Memory B cell (primary cell): ENCODE measurements around the gene ZSCAN12.

Source experiments
- ATAC-seq: fragments of 150-1000 bp; cut with Tn5 transposase; 2 replicates; pipeline ENCODE4 v1.10.0; 2021; ENCODE audit warnings: low read depth, mild to moderate bottlenecking, moderate library complexity
- DNase-seq, 2 donors: peaks; one replicate each; pipeline ENCODE4 v3.0.0; 2022; ENCODE audit warnings: low spot score in 2 of 2
- H3K27ac Mint-ChIP-seq: one replicate; pipeline ENCODE4 v1.8.0; 2022; ENCODE audit warnings: mild to moderate bottlenecking, moderate library complexity, mixed read lengths
- H3K27me3 Mint-ChIP-seq: one replicate; pipeline ENCODE4 v1.8.0; 2022; ENCODE audit warnings: mixed read lengths
- H3K36me3 Mint-ChIP-seq: one replicate; pipeline ENCODE4 v1.8.0; 2022; ENCODE audit warnings: mild to moderate bottlenecking, mixed read lengths
- H3K4me1 Mint-ChIP-seq: one replicate; pipeline ENCODE4 v1.8.0; 2022; ENCODE audit warnings: mixed read lengths
- H3K4me3 Mint-ChIP-seq: one replicate; pipeline ENCODE4 v1.8.0; 2022; ENCODE audit warnings: mild to moderate bottlenecking, moderate library complexity, mixed read lengths
- H3K9me3 Mint-ChIP-seq: one replicate; pipeline ENCODE4 v1.8.0; 2022; ENCODE audit warnings: mixed read lengths

ZSCAN12 gene

DNA sequence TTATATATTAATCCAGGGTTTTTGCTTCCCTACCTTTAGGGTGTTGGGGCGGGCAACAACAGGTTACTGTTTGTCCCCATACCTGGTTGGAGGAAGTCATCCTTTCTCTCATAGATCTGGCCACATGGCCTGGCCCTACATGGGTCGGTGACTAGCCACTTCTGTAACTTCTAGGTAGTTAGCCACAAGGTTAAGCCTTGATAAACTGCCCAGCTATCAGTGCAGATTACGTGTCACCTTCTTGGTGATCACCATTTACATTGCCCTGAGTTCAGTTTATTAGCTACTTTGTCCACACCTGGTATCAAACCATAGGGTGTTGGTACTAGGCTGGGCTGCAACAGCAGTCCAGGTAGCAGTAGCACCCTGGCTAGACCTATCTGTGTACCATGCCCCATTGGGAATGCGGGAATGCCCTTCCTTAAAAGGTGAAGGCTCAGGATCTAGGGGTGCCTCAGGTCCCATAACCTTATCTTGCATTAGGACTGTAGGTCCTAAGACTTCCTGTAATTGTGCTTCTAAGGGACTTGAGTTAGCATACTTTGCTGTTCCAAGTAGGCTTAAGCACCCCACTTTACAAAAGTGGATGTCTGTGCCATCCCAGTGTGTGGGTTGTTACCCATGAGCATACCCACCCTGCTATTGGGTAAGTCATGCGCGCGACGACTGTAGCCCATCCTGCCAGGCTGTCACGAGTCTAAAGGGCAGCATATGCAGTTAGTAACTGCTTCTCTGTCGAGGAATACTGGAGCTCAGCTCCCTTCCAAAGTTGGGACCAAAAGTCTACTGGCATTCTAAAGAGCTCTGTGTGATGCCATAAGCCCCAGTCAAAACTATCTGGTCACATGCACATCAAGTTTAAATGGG is 44.6 kb downstream of the ZSCAN12 start:
- H3K36me3 Mint-ChIP-seq, result peaks cover 9% of the 10 kb centered on the region
- H3K27me3 Mint-ChIP-seq, result no peaks in the 10 kb centered on the region
- no peak overlapping the region for H3K27ac Mint-ChIP-seq
- no peaks in the 10 kb centered on the region for H3K9me3 Mint-ChIP-seq
- DNase-seq (no peak), ATAC-seq (no peak)
- H3K4me1 Mint-ChIP-seq, result peaks cover 16% of the 10 kb centered on the region
- H3K4me3 Mint-ChIP-seq, result peak overlapping the region; percentile 93

DNA sequence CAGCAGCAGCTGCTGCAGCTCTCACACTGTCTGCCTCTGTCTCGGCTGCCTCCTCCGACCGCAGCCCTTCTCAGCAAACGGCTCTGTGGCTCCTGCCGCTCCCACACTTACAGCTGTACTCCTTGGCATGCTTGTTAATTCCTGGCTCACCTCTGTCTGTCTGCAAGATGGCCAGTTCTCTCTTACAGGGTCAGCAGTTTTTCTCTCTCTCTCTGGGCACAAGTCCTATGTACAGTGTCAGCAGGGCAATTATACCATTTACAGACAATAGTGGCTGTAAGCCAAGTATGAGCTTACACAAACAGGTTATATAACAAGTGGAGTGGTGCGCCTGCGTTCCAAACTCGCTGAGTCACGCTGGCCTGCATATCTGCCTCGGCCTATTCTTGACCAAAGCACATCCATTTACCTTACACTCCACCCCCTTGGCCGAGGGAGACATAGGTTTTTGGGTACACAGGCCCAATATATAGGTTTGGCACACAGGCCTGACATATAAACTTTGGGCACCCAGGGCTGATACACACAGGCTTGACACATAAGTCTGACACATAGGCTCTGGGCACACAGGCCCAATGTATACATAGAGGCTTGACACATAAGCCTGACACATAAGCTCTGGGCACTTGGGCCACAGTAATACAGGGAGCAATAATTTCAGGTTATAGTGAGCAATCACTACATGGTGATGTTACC is 45.4 kb downstream of the ZSCAN12 start:
- ATAC-seq (no peak), DNase-seq (no peak)
- Mint-ChIP-seq H3K4me3 (no peak overlapping the region), H3K36me3 (peaks cover 7% of the 10 kb centered on the region), H3K9me3 (no peaks in the 10 kb centered on the region), H3K27ac (no peak overlapping the region), H3K4me1 (peaks cover 20% of the 10 kb centered on the region), H3K27me3 (no peaks in the 10 kb centered on the region)

DNA sequence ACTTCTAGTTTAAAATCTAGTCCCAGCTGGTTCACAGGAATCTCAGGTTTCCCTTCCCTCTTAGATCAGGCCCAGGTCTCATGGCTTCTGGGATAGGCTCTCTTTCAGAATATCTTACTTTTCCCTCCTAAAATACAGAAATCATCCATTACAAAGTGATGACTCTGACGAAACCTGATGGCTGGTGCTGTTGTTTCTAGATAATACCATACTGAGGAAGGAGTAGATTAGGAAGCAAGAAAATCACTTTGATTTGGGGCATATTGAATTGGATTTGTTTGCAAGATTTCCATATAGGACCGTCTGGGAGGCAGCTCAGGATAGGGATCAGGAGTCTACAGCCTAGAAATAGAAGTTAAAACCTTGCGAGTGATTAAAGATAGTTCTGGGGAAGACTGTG is 46.2 kb downstream of the ZSCAN12 start:
- H3K27ac Mint-ChIP-seq, result no peak overlapping the region
- ATAC-seq, result no peak
- no peak overlapping the region for H3K4me3 Mint-ChIP-seq
- DNase-seq, result no peak
- H3K9me3 Mint-ChIP-seq, result no peaks in the 10 kb centered on the region
- peaks cover 20% of the 10 kb centered on the region for H3K4me1 Mint-ChIP-seq
- H3K36me3 Mint-ChIP-seq, result peaks cover 7% of the 10 kb centered on the region
- H3K27me3 Mint-ChIP-seq, result no peaks in the 10 kb centered on the region

DNA sequence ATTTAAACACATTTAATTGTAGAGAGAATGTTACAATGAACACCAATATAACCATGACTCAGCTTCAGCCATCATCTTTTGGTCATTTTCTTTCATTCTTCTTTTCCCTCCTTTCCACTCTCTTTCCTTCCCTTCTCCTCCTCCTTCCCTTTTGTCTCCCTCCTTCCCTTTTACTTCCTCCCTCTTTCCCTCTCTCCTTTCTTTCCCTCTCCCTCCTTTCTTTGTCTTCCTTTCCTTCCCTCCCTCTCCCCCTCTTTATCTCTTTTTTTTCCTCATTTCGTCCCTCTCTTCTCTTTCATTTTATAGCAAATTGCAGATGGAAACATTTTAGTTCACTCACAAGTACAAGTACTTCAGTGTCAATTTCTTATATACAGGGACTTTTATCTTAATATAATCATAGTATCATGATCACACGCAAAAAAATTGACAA is 48.0 kb downstream of the ZSCAN12 start:
- peaks cover 20% of the 10 kb centered on the region for H3K4me1 Mint-ChIP-seq
- H3K27me3 Mint-ChIP-seq, result peaks cover 3% of the 10 kb centered on the region
- H3K36me3 Mint-ChIP-seq, result peaks cover 5% of the 10 kb centered on the region
- H3K9me3 Mint-ChIP-seq, result no peaks in the 10 kb centered on the region
- DNase-seq (no peak), ATAC-seq (no peak)
- peak overlapping the region; percentile 3 for H3K27ac Mint-ChIP-seq
- H3K4me3 Mint-ChIP-seq, result peak overlapping the region; percentile 36

DNA sequence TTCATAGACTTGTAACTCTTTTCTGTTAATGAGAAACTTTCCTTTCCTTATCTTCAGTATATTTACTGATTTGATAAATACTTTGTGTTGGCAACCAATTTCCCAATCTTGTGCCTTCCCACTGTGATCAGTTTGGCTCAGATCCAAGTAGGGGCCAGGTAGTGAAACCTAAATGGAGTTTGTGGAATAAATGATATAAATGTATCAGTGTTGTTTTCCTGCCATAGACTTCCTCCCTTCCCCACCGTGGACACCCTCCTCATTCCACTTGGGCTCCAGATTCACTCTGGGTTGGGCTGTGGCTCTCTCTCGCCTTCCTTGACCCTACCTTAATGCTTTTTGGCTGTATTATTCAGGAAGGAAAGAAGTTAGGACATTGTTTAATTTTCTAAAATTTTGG is 48.5 kb downstream of the ZSCAN12 start:
- H3K27ac Mint-ChIP-seq, result peak overlapping the region; percentile 3
- DNase-seq, result no peak
- no peaks in the 10 kb centered on the region for H3K9me3 Mint-ChIP-seq
- no peak for ATAC-seq
- H3K4me3 Mint-ChIP-seq, result no peak overlapping the region
- peaks cover 5% of the 10 kb centered on the region for H3K36me3 Mint-ChIP-seq
- H3K4me1 Mint-ChIP-seq, result peaks cover 18% of the 10 kb centered on the region
- peaks cover 3% of the 10 kb centered on the region for H3K27me3 Mint-ChIP-seq

DNA sequence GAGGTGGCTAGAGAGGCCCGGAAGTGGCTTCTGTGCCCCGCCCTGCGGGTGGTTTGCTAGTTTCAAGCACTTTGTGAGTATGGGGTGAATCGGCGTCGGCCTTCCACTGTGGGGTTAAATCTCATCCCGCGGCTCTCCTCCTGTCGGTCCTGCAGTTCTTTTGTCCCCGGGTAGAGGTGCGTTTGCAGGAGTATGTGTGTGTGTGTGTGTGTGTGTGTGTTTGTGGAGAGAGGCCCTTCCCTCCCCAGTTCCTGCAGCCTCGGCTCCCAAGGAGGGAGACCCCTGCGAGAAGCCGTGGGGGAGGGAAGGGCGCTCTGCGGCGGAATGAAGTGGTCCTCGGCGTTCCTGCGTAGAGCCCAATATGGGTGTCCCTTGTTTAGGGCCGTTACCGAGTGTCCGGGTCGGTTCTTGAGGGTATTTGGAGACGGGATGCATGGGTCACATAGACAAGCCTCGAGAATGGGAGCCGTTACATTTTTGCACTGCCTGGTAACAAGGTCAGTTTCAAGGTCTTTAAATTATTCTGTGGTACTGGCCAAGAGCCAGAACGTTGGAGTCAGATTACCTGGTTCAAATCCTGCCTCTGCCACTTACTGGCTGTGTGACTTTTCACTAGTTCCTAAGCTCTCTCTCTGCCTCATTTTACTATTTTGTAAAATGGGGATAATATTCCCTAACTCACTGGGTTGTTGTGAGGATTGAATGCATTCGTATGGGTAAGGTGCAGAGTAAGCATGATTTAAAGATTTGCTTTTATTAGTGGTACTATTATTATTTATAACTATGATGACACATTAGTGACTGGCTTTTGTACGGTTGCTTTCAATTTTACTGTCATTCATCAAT is 49.4 kb downstream of the ZSCAN12 start, which contains the start of gene ZKSCAN3:
TSS of gene ZKSCAN3 (plus strand) at position 56 of the 846 bp plus-strand sequence. CDS start 9,640 bp downstream, outside the sequence.
- Mint-ChIP-seq H3K4me1 (peaks cover 11% of the 10 kb centered on the region), H3K27me3 (peaks cover 3% of the 10 kb centered on the region)

DNA sequence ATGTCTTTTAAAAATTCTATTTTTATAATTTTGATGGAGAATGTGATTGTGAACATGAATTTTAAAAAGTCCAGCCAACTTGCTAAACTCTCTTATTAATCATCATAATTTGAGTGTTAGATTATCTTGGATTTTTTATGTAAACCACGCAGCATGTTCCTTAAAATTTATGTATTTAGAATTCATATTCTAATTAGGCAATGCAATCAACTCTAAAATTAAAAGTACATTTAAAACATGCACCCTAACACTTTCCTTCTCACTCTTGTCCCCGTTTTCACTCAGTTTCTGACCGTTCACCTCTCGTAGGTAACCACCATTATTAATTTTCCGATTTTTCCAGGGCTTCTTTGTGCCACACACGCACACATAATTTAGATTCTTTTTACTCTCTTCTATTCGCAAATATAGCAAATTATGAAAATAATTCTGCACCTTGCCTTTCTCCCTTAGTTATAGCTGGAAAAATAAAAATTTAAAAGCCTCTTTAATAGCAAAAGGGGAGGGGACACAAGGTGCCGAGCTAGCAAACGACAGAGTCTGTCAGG is 50.1 kb downstream of the ZSCAN12 start:
- Mint-ChIP-seq H3K4me1 (peaks cover 11% of the 10 kb centered on the region), H3K9me3 (no peaks in the 10 kb centered on the region), H3K36me3 (peaks cover 5% of the 10 kb centered on the region), H3K27me3 (peaks cover 4% of the 10 kb centered on the region), H3K4me3 (peak overlapping the region; percentile 99), H3K27ac (peak overlapping the region; percentile 92)
- DNase-seq (no peak), ATAC-seq (peak; percentile 4)

More for the DNA sequence above, 49.4 kb downstream of the ZSCAN12 start, which contains the start of gene ZKSCAN3:
- Mint-ChIP-seq H3K4me3 (peak within 1 kb of the TSS; percentile 99), H3K36me3 (peaks cover 5% of the 10 kb centered on the region), H3K9me3 (no peaks in the 10 kb centered on the region), H3K27ac (peak within 1 kb of the TSS; percentile 92)
- peak; percentile 56 to 61 for DNase-seq
- ATAC-seq, result peak; percentile 100

DNA sequence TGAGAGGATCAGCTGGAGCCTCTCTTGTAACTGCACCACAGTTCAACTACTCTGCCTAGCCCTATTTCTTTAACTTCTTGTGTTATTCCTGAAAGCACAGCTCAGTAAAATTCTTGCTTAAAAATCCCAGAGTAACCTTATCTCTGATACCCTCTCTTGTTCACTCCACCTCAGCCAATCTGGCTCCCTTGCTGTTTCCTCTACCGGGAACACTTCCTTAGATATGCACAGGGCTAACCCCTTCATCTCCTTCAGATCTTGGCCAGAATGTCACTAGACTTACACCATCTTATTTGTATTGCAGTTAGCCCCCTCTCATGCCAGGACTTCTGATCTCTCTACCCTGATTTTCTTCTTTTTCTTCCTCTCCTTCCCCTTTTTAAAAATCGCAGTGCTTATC is 52.4 kb downstream of the ZSCAN12 start:
- no peak overlapping the region for H3K4me3 Mint-ChIP-seq

DNA sequence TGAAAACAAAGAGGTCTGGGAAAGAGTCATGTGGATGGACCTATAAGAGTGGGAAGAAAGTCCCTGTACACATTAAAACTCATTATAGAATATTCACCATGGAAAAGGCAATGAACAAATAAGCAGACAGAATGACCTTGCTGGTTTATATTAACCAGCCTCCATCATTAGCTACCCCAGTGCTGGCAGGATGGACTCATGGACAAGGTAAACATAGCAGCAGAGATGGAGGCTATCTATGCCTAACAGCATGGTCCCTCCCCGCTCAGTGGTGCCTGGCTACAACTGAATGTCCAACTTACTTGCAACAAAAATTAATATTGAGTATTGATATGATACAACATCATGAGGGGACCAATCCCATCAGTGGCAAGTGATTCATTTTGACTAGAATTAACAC is 54.3 kb downstream of the ZSCAN12 start:
- peaks cover 3% of the 10 kb centered on the region for H3K36me3 Mint-ChIP-seq
- DNase-seq (no peak), ATAC-seq (no peak)
- no peak overlapping the region for H3K4me3 Mint-ChIP-seq
- peaks cover 5% of the 10 kb centered on the region for H3K4me1 Mint-ChIP-seq
- no peak overlapping the region for H3K27ac Mint-ChIP-seq
- peaks cover 4% of the 10 kb centered on the region for H3K9me3 Mint-ChIP-seq
- peaks cover 12% of the 10 kb centered on the region for H3K27me3 Mint-ChIP-seq

More for the DNA sequence above, 52.4 kb downstream of the ZSCAN12 start:
- Mint-ChIP-seq H3K9me3 (no peaks in the 10 kb centered on the region), H3K4me1 (peaks cover 11% of the 10 kb centered on the region), H3K36me3 (peaks cover 2% of the 10 kb centered on the region), H3K27ac (no peak overlapping the region), H3K27me3 (peaks cover 11% of the 10 kb centered on the region)
- ATAC-seq (no peak), DNase-seq (no peak)

DNA sequence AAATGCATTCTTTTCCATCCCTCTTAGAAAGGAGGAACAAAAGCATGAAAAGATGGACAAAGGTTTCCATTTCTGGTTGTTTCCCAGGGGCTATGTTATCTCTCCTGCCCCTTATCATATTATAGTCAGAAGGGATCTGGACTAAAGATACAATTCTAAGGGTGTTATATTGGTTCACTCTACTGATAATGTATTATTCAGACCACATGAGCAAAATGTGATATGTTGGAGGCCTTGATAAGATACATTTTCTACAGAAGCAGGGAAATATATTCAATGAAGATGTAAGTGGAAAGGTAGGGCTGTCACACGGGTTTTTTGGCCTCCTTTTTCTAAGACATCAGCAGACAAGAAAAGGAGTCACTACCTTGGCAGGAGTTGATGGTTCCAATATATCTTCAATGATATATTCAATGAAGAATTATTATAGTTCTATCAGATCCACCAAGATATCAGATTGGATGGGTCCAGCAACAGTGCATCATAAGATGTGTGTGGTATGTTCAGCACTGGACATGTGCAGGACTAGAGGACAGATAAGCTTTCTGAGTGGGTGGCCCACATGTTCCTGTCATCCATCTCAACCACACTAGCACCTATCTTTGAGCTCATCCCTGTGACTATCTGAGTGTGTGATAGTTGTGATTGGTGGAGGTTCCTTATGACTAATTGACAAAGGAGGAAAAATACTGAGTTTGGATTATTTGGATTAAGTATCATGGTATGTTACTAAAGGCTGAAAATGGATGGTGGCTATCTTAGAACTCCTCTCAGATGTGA is 55.5 kb downstream of the ZSCAN12 start:
- Mint-ChIP-seq H3K27me3 (peaks cover 12% of the 10 kb centered on the region), H3K27ac (no peak overlapping the region), H3K9me3 (peaks cover 5% of the 10 kb centered on the region), H3K4me3 (no peak overlapping the region), H3K36me3 (peaks cover 4% of the 10 kb centered on the region), H3K4me1 (no peaks in the 10 kb centered on the region)
- DNase-seq, result no peak
- ATAC-seq, result no peak

DNA sequence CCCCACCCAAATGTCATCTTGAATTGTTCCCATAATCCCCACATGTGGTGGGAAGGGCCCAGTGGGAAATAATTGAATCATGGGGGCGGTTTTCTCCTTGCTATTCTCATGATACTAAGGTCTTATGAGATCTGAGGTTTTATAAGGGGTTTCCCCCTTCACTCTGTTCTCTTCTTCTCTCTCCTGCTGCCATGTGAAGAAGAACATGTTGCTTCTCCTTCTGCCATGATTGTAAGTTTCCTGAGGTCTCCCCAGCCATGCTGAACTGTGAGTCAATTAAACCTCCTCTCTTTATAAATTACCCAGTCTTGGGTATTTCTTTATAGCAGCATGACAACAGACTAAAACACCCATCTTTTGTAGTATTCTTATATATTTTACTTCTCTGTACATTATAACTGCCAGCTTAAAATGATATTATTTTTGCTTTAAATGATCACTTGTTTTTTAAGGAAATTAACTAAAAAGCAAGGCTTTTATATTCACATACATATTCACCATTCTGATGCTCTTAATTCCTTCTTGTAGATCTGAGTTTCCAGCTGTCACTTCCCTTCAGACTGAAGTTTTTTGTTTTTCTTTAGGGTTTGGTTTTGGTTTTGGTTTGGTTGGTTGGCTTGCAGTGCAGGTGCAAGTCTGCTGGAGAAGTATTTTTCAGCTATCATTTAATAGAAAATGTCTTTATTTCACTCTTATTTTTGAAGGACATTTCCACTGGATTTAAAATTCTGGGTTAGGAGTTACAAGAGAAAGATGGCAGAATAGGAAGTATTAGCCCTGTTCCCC is 59.0 kb downstream of the ZSCAN12 start:
- no peak for DNase-seq
- ATAC-seq, result no peak
- H3K9me3 Mint-ChIP-seq, result peaks cover 5% of the 10 kb centered on the region
- peaks cover 4% of the 10 kb centered on the region for H3K36me3 Mint-ChIP-seq
- no peak overlapping the region for H3K4me3 Mint-ChIP-seq
- peaks cover 9% of the 10 kb centered on the region for H3K27me3 Mint-ChIP-seq
- H3K4me1 Mint-ChIP-seq, result no peaks in the 10 kb centered on the region
- H3K27ac Mint-ChIP-seq, result no peak overlapping the region

DNA sequence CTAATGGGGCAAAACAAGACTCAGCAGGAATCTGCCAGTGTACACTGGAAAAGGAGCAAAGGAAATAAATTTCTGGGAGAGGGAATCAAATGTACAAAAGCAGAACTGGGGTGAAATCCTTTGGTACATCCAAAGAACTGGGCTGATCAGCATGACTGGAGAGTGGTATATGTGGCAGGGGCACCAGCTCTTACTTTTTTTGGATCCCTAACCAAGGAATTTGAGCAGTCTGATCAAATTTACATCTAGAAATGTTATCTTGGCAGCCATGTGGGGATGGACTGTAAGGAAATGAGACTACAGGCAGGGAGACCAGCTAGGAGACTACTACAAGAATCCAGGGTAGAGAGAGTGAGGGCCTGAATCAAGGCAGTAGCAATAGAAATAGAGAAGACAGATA is 62.4 kb downstream of the ZSCAN12 start:
- ATAC-seq (no peak), DNase-seq (no peak)
- Mint-ChIP-seq H3K27ac (no peak overlapping the region), H3K4me3 (no peak overlapping the region), H3K27me3 (peaks cover 1% of the 10 kb centered on the region), H3K4me1 (peaks cover 5% of the 10 kb centered on the region), H3K36me3 (peaks cover 4% of the 10 kb centered on the region), H3K9me3 (peaks cover 5% of the 10 kb centered on the region)
